ENCODE measurements around the gene MYO19.

- TF ChIP-seq CTCF (IDR thresholded peaks at IDR 0.05) (no peak), POLR2A (IDR thresholded peaks at IDR 0.05) (no peak)
Measured at GRCh38 chr17:36474571-36474970, 60.1 kb downstream of the MYO19 start.
